Midbrain (tissue), 1 donor: ENCODE results near the gene ABHD14A.

Source experiments
- DNase-seq: peaks from one replicate; lab custom pipeline; 2025; lab: John Stamatoyannopoulos, UW

The ABHD14A gene

DNA sequence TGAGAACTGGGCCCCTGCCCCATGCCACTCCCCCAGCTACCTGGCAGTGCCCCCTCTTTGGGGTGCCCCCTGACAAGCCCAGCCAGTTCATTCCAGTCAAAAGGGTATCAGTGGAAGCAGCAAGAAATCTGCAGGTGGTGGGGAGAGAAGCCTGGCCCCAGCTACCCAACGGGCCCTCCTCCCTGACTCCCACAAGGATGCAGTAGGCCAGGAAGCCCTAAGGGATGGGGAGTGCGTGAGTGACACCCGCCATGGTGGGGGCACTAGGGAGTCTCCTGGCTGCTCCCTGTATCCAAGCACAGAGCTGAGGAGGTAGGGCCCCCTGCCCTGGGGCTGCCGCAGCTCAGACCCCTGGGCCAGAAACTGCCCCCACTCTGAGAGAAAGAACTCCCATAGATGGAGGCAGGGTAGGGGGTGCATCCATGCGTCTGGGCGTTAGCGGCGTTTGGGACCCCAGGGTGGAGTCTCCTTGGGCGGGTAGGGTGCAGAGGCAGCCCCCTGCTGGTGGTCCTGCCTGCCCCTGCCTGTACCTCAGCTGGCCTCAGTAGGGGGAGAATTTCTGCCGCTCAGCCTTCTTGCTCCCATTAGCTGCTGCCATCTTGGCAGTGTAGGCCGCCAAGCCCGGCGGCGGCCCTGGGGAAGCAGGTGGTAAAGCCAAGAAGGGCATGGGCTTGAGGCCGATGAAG, 17.2 kb upstream of the ABHD14A start:
- DNase-seq, result no peak

DNA sequence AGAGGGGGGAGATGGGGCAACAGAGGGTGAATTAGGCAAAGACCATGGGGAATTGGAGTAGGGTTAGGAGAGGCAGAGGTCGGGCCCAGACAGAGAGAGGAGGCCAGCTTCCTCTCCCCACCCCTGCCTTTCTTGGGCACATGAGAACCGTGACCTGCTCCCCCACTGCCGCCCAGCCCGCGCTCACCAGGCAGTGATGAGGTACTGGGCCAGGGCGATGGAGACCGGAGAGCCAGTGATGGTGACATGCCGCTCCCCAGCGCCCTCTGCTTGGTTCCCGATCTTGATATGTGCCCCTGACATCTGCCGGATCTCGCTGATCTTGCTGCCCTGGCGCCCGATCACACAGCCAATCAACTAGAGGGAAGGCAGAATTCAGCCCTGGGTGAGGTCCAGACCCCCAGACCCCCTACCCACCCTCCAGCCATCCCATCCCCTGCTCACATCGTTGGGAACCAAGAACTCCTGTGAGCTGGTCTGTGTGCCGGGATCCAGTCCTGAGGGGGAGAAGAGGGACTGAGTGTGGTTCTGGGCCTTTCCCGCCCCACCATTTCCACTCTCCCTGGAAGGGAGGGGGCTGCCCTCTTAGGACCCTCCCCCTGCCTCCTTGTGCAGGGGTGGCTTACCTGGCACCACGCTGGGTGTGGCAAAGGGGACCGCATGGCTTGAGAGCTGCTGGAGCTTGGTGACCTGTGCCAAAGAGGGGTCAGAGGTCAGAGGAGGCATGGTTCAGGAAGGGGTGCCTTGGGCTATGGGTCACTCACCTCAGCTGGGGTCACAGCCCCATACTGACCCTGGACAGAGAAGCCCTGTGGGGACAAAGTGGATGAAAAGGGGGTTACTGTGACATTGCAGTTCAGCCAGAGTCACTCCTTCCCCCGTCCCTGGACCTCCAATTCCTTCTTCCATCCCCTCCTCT, 16.0 kb upstream of the ABHD14A start:
- no peak for DNase-seq

DNA sequence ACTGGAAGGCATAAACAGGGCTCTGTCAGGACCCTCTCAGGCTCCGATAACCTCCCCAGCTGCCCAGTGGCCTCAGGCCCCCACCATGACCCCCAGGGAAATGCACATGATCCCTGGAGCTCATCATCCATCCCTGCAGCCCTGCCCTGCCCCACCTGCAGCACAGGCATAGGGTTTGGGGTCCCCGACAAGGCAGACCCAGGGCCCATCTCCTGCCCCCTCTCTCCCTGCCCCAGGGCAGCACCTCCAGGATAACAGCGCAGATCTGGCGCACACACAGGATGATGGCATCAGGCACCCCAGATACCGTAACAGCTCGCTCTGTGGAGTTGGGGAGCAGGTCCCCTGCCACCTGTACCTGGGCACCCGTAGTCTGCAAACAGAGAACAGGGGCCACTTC, 15.2 kb upstream of the ABHD14A start:
- DNase-seq, result no peak

DNA sequence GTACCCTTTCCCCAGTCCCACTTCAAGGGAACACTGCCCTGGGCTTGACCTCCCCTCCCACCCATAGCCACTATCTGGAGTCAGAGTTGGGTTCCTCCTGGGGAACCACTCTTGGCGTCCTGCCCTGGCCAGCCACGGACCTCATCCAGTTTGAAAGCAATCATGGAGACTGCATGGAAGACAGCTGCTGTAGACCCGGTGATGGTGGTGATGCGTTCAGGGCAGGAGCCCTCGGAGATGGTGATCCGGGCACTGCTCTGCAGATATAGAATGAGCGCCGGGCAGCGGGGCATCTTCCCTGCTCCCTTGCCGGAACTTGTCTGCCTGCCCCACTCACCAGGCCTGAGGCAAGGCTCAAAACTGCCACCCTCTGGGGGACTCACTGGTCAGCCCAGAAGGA, 14.5 kb upstream of the ABHD14A start:
- DNase-seq, result no peak

DNA sequence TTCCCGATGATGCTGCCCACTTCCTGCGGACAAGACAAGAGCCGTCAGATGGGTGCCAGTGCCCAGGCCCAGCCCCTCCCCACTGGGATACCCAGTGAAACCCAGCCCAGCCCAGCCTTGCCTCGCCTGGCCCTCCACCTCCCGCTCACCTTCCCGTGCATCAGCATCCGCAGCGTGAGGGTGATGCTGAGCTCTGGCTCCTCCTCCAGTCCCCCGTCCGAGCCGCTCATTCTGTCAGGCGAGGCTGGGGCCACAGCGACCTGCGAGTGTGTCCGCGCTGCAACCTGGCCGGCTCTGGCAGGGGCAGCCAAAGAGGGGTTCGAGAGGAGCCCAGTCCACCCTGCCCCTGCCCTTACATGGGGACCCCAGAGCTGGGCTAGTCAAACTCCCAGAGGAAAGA, 13.9 kb upstream of the ABHD14A start:
- DNase-seq, result no peak

DNA sequence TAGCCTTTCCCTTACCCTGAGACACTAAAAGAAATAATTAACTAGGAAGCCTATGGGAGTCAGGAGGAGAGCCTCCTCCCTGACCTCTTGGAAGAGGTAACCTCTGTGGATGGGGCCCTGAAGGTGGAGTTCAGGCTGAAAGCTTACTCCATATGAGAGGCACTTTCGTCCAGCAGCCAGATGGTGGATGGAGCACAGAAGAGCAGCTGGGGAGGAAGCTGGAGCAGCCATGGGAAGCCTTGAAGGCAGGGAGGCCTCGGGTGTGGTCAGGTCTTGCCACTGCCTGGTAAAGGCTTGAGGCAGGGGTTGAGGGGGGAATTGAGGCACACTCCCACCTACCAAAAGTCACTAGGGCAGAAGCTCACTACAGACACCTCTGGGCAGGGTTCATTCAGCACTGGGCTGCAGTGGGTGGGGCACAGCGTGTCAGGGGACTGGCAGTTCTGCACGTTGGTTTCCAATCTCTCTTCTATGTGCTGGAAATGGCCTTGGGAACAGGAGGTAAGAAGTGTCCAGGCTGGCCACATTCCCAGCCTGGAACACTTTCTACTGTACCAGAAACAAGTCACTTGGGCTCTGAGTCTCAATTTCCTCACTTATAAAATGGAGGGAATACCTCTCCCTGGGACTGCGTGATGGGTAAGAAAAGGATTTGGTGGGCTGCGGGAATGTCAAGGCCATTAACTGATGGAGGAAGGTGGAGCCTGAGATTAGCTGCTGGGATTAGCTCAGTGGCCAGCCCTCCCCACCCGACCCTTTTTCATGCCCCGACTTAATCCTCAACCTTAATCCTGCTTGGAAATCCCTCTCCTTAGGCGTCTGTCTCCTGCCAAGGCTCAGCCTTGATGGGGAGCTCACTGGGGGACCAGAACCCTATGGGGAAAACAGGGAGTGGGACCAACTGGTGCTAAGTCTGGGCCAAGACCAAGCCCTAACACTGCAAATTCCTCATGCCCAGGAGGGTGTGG, 13.0 kb upstream of the ABHD14A start:
- no peak for DNase-seq

DNA sequence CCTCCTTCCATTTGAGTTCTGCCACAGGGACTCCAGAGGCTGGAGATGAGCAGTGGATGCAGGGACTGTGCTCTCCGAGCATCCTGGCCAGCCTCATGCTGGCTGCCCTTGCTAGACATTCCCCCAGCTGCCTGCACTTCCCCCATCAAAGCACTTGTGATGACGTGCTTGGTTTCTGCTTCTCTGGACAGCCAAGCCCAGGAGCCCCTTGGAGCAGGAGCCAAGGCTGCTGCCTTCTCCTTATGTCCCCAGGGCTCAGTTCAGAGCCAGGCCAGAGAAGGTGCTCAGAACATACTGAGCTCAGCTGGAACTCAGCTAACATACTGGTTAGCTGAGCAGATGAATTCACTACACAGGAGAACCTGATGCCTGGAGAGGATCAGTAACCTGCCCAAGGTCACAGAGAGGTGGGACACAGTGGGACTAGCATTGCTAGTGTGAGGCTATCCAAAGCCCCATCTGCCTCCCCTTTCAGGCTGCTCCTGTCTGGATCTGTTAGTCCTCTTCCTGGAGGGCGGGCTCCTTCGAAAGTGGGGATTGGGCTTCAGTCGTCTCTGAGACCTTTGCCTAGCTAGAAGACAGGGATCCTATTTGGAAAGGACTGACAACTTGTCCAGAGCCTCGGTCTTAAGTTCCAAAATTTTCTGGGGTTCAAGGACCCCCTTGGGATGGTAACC, 11.9 kb upstream of the ABHD14A start:
- peak; percentile 17 for DNase-seq

DNA sequence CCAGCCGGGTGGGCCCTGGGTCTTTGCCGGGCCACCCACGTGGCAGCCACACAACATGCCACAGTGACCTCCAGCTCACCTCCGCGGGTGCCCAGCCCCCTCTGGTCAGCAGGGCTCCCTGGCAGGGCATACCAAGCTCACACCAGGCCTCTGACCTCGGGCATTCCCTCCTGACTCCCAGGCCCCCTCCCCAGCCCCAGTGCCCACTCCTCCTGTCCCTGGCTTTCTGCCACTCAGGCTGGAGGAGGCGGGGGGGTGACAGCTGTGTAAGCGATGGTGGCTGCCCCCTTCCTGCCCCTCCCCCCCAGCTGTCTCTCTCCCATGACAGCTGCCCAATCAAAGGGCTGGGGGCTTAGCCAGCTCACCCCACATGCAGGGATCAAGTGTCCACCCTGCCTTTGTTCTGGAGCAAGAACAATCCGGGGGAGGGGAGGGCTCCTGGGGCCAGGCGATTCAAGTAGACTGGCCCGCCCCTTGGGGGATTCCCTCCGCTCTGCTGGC, 10.9 kb upstream of the ABHD14A start:
- peak; percentile 11 for DNase-seq

DNA sequence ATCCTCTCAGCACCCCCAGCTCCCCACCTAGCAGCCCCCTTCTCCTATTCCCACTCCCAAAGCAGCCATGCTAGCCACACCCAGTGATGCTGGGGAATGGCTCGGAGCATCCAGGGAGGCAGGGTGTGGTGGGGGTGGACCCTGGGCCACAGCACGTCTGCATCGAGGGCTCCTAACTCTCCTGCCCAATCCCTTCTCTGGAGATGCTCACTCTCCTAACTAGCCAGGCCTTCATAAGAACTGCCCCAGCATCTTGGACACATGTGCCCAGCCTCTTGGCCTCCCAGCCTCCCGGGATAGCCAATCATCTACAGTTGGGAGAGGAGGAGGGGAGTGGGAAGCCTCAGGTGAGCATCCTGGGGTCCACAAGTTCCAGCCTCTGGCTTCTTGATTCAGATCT, 10.3 kb upstream of the ABHD14A start:
- no peak for DNase-seq

DNA sequence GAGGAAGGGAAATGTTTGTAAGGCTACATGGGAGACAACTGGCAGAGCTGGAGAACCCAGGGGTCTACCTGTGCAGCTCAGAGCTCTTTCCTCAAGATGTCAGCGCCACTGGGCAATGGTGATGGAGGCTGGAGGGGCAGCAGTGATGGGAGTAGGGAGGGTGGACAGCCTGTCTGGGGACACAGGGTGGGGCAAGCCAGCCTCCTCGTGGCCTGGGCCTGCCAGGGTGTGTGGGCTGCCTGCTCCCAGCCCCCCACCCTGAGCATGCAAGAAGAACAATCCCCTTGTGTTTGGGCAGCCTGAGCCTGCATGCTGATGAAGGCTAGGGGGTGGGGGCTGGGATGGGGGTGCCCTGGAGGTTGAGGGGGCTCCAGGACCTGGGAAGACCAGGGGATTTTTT, 8.8 kb upstream of the ABHD14A start:
- DNase-seq, result peak; percentile 82

DNA sequence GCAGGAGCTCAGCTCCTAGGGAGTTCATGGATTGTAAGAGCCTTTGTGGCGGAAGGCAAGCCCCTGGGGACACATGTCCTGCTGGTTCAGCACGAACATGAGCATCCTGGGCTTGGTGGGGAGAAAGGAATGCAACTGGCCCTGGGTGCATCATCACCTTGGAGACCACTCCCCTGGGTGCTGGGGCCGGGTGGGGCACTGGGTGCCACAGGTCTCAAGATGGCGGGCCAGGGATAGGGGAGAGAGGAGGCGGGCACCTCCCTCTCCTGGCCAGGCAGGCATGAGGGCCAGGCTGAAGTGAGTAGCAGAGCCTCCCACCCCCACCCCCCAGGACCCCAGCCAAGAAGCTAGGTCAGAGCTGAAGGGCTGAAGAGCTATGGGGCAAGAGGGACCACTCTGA, 8.4 kb upstream of the ABHD14A start:
- peak; percentile 51 for DNase-seq

DNA sequence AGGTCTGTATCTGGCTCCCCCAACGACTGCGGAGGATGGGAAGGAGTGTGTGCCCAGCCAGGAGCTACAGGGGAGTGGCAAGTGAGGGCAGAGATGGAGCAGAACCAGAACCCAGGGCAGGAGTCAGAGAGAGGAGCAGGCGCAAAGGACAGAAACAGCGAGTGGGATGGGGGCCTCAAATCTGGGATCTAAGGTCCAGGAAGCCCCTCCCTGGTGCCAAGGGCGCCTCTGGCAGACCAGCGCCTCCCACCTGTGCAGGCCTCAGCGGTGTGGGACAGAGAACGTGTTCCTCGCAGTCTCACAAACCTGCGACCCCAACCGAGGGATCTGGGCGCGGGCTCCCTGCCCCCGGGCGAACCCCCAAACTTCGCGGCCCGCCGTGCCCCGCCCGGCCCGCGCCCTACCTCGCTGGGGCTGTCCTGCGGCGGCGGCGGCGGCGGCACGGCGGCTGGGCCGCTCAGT, 7.9 kb upstream of the ABHD14A start:
- no peak for DNase-seq

DNA sequence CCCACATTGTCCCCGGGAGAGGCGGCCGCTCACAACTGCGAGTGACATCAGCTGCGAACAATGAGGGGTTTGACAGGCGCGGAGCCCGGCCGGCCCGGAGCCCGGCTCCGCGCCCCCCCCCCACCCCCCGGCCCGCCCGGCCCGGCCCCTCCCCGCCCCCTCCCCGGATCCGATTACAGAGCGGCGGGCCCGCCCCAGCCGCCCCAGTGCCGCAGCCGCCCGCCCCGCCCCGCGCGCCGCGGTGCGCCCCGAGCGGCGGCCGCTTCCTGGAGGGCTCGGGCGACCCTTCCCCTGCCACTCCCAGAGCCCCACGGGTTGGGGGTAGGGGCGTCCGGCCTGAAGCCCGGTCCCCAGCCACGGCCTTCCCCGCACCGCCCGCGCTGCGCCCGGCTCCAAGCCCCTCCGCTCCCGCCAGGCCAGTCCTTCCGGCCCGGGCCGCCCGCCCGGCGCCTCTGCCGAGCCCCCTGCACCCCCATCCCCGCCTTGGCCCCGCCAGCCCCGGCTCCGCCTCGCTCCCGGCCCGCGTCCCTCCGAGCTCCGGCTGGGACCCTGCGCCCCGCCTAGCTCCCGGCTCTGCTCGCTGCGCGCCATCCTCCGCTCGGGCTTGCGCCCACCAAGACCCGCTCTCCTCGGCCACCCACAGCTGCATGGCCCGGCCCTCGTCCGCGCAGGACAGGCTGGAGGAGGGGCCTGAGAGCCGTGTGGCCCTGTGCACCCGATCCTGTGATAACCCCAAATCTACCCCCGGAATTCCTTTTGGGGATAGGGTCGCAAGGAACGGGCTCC, 7.3 kb upstream of the ABHD14A start, which contains the start of gene PCBP4:
TSS of gene PCBP4 (minus strand) at position 71 of the 786 bp plus-strand sequence. CDS start 6,214 bp downstream, outside the sequence.
- DNase-seq, result peak; percentile 85

DNA sequence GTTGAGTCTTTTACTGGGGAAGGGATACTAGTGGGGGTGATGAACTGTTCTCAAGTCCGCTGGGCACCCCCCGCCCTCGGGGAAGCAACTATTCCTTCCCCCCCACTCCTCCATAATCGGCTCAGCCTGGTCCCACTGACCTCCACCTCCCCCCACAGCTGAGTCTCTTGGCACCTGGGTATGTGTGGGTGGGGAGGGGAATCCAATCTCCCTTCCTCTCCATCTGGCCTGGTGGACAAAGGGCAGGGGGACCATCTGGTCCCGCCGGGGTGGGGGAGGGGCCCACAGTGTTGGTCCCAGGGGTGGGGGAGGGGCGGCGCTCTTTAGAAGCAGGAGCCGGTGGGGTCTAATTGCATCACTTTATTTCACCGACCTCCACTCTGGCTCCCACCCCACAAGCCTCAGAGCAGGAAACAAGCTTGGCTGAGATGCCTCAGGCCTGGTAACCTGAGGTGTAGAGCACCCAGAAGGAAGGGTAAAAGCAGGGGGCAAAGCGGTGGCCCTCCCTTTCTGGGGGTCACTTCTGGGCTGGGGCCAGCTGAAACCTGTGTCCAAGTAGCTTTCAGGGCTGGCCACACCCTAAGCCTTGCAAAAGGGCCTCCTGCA, 6.6 kb upstream of the ABHD14A start:
- no peak for DNase-seq

DNA sequence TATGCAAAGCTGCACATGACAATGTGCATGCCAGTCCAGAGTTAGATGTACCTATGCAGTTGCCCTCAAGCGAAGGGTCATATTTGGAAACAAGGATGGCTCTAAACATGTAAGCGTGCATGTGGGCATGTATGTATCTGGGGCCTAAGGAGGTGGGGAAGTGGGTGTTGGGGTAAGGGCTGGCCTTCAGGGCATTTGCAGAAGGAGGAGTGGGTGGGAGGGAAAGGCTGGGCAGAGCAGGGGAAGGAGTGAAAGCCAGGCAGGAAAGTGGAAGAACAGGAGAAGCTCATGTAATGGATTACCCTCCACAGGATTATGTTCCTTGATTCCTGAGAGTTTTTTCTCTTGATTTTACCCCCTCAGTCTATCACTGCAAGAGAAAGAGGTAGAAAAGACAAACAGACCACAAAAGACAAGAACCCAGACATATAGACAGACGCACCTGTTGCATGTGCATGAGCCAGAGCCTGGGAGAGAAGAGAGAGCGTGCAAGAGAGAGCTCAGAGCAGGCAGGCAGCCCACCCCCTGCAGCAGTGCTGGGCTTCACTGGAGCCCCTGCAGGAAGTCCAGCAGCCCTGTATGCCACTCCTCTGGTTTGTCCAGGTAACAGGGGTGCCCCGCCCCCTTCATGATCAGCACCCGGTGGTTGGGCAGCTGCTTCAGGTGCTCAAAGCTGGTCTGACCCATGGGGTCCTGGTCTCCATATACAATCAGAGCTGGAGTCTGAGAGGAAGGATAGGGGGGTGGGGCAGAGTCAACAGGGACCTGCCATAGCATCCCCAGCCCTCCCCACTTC, 5.8 kb upstream of the ABHD14A start:
- no peak for DNase-seq

DNA sequence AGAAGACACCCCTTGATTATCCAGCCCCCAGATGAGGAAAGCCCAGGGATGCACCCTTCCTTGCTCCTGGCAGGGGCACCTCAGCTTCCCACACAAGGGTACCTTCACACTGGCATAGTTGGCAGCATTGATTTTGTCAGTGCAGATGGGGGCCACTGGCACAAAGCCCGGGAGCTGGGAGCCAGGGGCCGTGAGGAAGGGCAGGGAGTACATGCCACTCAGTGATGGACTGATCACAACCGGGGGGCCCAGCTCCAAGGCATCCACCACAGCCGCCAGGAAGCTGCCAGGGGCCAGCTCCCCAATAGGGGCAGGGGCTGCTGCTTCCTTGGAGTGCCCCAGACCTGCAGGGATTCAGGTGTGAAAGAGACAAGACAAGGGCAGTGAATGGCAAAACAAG, 5.0 kb upstream of the ABHD14A start:
- no peak for DNase-seq

DNA sequence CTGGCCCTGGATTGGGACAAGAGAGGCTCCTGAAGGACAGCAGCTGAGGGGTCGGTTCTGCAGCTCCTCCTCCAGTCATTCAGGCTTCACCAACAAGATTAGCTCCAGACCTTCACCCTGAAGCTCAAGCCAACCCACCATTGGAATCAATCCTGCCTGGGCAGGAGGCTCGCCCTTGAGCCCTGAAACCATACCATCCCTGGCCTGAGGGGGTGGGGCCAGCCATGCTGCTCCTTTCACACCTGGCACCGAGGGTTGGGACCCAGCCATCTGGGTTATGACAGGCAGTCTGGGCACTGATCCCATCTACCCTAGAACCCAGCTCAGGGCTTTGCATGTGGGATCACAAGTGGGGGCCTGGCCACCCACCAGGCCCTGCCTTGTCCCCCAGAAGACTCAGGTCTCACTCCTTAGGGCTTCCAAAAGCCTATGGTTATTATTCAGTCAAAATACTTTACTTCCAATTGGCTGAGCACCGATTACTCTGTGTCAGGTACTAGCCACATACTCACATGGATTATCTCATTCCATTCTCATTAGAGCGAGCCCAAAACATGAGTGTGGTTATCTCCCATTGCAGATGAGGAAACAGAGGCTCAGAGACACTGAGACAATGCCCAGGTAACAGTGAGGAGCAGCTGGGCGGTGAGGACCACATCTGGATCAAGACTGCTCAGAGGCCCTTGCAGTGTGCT, 4.1 kb upstream of the ABHD14A start:
- DNase-seq, result no peak

DNA sequence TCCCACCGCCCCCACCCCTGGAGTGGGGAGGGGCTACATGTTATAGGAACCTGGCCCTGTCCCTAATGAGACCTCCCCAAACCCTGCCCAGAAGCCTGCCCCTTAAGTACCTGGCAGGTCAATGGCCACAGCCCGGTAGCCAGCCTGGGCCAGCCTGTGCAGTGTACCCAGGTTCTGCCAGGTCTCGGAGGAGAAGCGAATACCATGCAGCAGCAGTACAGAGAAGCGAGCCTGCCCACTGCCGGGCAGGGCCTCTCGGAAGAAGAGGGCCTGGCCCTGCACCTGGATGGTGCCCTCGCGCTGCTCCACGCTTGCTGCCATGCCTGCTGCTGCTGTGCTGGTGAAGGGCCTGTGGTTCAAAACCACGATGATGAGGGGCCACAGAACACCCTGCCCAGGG, 3.5 kb upstream of the ABHD14A start:
- no peak for DNase-seq
